Right ventricle myocardium superior (tissue), 1 donor: ENCODE measurements around the gene ZNF619. TPM values are rescaled to one million over a fixed set of nuclear protein-coding genes. Genes with fewer than 3 reads are reported as not detected.
"Not testable (repeated sequence)": the region's sequence is repeated elsewhere in the genome, so short reads cannot be mapped to it uniquely, and the experiment has no call there.

ENCODE experiments used
- ATAC-seq: fragments of 200-7000 bp; cut with Tn5 transposase; one replicate; pipeline ENCODE4 v1.9.1; 2020; ENCODE audit warnings: mild to moderate bottlenecking; ENCODE audit not compliant: poor library complexity
- DNase-seq: peaks from one replicate; pipeline ENCODE4 v3.0.0-alpha.2; 2020
- intact Hi-C: fragments of 100-400 bp; cut with DNase I; formaldehyde crosslinking; loops from one replicate; pipeline ENCODE4 v1.11.2; 2022
- long read RNA-seq: library from polyadenylated mRNA; unstranded; transcript quantifications from one replicate; pipeline ENCODE4 v2.0.0, GENCODE V29; 2021
- total RNA-seq: library from RNA; stranded (reverse); fragmentation: NEBNext Ultra II Directional; extraction: Animal tissue kit (Norgen Biotek cat#: 25700); gene quantifications from one replicate; pipeline ENCODE4 v1.2.1, GENCODE V29; 2021
- donor health status: DM: no; HTN: yes; CAD: no; lungs with severe emphysema.

The ZNF619 gene
- 3.9 TPM for total RNA-seq
- long read RNA-seq, partial matches to known transcripts = 0 of 2 reads
- long read RNA-seq, other reads (novel, unspliced or antisense) = 1 of 2 reads

GRCh38 chr3:40476478-40477470, at the start of gene ZNF619:
TSS of gene ZNF619 (plus strand) at chr3:40477122. CDS start at chr3:40477980, 858 bp downstream.
- intact Hi-C loops = no loop called here
- ATAC-seq = peak; percentile 97
- DNase-seq = peak; percentile 87

- DNase-seq (no peak), ATAC-seq (no peak)
- intact Hi-C loops = loop anchor here (10.0 kb wide), 1 partner anchor 108 kb away; no protein-coding TSS in a partner anchor
These were observed 44.1 kb upstream of the ZNF619 start for GRCh38 chr3:40432793-40433192.

GRCh38 chr3:40437889-40438288, 39.0 kb upstream of the ZNF619 start:
- ATAC-seq = no peak
- no peak for DNase-seq
- intact Hi-C loops = loop anchor here (10.0 kb wide), 1 partner anchor 113 kb away; no protein-coding TSS in a partner anchor

GRCh38 chr3:40445062-40445461, 31.9 kb upstream of the ZNF619 start:
- ATAC-seq = no peak
- intact Hi-C loops = no loop called here
- no peak for DNase-seq

GRCh38 chr3:40445880-40446279, 31.0 kb upstream of the ZNF619 start:
- DNase-seq (no peak), ATAC-seq (no peak)
- intact Hi-C loops = no loop called here

- DNase-seq (no peak), ATAC-seq (no peak)
- intact Hi-C loops = loop anchor here (10.0 kb wide), 1 partner anchor 74 kb away; the partner anchor contains the start of gene ZNF621
These were observed 26.5 kb upstream of the ZNF619 start for GRCh38 chr3:40450438-40450837.

- intact Hi-C loops = loop anchor here (10.0 kb wide), 1 partner anchor 73 kb away; the partner anchor contains the start of gene ZNF621
- DNase-seq (no peak), ATAC-seq (no peak)
These were observed 25.4 kb upstream of the ZNF619 start for GRCh38 chr3:40451551-40451950.

GRCh38 chr3:40452057-40452456, 24.9 kb upstream of the ZNF619 start:
- ATAC-seq = no peak
- intact Hi-C loops = loop anchor here (10.0 kb wide), 1 partner anchor 73 kb away; the partner anchor contains the start of gene ZNF621
- DNase-seq = no peak

GRCh38 chr3:40452562-40452875, 24.4 kb upstream of the ZNF619 start:
- ATAC-seq = no peak
- intact Hi-C loops = loop anchor here (10.0 kb wide), 1 partner anchor 72 kb away; the partner anchor contains the start of gene ZNF621

GRCh38 chr3:40452876-40453730, 23.8 kb upstream of the ZNF619 start:
- ATAC-seq = peak; percentile 96
- DNase-seq = peak; percentile 98
- intact Hi-C loops = loop anchor here (10.0 kb wide), 1 partner anchor 72 kb away; the partner anchor contains the start of gene ZNF621

More at GRCh38 chr3:40452562-40452875, 24.4 kb upstream of the ZNF619 start:
- no peak for DNase-seq

GRCh38 chr3:40453933-40454332, 23.0 kb upstream of the ZNF619 start:
- intact Hi-C loops = loop anchor here (10.0 kb wide), 1 partner anchor 71 kb away; the partner anchor contains the start of gene ZNF621
- DNase-seq (no peak), ATAC-seq (no peak)

GRCh38 chr3:40455328-40455727, 21.6 kb upstream of the ZNF619 start:
- intact Hi-C loops = loop anchor here (10.0 kb wide), 1 partner anchor 69 kb away; the partner anchor contains the start of gene ZNF621
- DNase-seq (no peak), ATAC-seq (no peak)

- DNase-seq = no peak
- intact Hi-C loops = loop anchor here (10.0 kb wide), 1 partner anchor 68 kb away; the partner anchor contains the start of gene ZNF621
- no peak for ATAC-seq
These were observed 20.5 kb upstream of the ZNF619 start for GRCh38 chr3:40456279-40456939.

GRCh38 chr3:40456940-40457823, 19.7 kb upstream of the ZNF619 start, which contains the start of gene RPL14:
TSS of gene RPL14 (plus strand) at chr3:40457339. CDS start at chr3:40457472, 133 bp downstream.
- ATAC-seq = peak; percentile 95
- intact Hi-C loops = loop anchor here (10.0 kb wide), 1 partner anchor 68 kb away; the partner anchor contains the start of gene ZNF621
- peak; percentile 98 for DNase-seq

- DNase-seq (no peak), ATAC-seq (no peak)
- intact Hi-C loops = loop anchor here (10.0 kb wide), 1 partner anchor 66 kb away; the partner anchor contains the start of gene ZNF621
These were observed 18.4 kb upstream of the ZNF619 start for GRCh38 chr3:40458473-40458872.

- intact Hi-C loops, ATAC-seq, DNase-seq: not testable (repeated sequence)
These were observed 16.4 kb upstream of the ZNF619 start for GRCh38 chr3:40460481-40460880.

GRCh38 chr3:40461161-40461560, 15.8 kb upstream of the ZNF619 start:
- ATAC-seq = no peak
- DNase-seq = no peak
- intact Hi-C loops = no loop called here
